DMS 273 (cell line): ENCODE measurements around the gene VSIG10L2.
"Not testable (repeated sequence)": the region's sequence is repeated elsewhere in the genome, so short reads cannot be mapped to it uniquely, and the experiment has no call there.

Experiments used
- DNase-seq: peaks from one replicate; lab custom pipeline; 2025; ENCODE audit not compliant: unreplicated experiment; lab: John Stamatoyannopoulos, UW

The VSIG10L2 gene

DNA sequence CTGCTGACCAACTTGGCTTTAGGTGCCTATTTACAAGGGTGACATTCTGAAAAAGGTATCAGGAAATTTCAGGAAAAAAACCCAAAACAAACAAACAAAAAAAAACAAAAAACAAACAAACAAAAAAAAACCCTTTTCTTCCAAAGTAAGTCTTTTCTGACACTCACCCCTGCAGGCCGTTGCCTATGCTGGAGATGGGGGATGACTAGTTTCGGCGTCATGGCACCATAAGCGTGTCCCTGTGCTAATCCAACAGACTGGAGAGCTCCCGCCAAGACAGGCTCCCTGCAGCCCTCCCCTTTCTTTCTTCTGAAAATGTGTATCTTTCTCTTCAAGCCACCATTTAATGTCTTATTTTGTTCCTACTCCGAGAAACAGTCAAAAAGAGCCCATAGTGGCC is 13.7 kb downstream of the VSIG10L2 start:
- DNase-seq = no peak

DNA sequence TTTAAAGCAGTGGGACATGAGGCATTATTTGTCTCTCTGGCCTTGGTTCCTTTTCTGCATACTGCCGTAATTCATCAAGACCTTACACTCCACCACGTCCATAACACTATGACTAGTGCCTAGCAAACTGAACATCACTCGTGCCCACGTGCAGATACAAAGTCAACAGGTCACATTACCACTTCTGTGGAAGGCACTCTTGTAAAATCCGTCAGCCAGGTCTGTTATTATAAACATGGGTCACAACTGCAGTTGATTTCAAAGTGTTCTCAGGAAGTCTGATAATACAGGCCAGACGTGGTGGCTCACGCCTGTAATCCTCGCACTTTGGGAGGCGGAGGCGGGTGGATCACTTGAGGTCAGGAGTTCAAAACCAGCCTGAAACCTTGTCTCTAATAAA is 14.1 kb downstream of the VSIG10L2 start:
- no peak for DNase-seq

GRCh38 chr11:125960771-125961170 is 14.9 kb downstream of the VSIG10L2 start:
- DNase-seq = no peak

GRCh38 chr11:125967515-125967914 is 21.7 kb downstream of the VSIG10L2 start:
- DNase-seq = no peak

DNA sequence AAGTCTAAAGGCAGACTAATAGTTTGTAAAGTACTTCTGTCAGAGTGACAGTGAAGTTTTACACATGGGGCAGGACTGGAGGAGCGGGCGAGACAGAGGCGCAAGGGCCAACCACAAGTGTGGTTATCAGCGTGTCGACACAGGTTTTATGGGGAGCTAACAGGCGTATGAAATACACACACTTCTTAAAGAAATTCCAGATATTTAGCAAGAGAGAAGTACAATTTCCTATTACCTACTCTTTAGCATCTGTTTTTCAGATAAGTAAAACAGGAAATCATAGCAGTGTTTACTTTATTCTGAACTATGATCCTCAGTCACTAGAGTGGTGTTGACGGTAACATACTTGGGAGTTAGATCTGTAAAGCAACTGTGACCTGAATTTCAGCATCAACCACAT is 22.5 kb downstream of the VSIG10L2 start:
- no peak for DNase-seq

GRCh38 chr11:125971618-125972017 is 25.8 kb downstream of the VSIG10L2 start:
- DNase-seq = no peak

GRCh38 chr11:125974284-125974683 is 28.4 kb downstream of the VSIG10L2 start:
- no peak for DNase-seq

DNA sequence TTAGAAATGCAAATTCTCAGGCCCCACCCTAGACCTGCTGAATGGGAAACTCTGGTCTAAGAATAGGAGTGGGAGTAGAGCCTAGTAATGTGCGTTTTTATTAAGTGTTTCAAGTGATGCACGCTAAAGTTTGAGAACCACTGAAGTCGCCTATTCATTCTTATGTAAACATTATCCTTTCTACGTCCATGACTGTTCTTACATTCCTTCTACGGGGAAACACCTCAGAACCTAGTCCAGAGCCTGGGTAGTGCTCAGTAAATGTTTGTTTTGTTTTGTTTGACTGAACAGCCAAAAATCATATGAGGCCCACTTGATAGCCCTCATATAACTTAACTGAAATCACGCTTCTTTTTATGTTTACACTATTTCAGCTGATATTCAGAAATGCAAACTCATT is 29.8 kb downstream of the VSIG10L2 start:
- no peak for DNase-seq

DNA sequence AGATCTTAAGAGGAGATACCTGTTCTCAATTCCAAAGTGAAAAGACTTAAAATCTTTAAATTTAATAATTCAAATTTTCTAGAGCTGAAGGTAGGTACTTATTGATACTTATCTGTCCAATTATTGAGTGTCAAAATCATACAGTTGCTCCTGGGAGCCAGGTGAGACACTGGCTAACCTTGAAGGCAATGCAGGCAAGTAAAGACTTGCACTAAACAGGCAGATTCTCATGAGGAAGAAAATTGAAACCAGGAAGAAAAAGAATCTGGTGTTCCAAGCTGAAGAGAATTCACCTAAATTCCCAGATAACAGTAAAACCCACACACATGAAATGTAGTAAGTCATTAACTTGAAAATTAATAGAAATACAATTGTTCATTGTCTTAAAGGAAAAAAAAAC is 30.3 kb downstream of the VSIG10L2 start:
- no peak for DNase-seq

- DNase-seq = no peak
Measured at GRCh38 chr11:125977333-125977732, 31.5 kb downstream of the VSIG10L2 start.

DNA sequence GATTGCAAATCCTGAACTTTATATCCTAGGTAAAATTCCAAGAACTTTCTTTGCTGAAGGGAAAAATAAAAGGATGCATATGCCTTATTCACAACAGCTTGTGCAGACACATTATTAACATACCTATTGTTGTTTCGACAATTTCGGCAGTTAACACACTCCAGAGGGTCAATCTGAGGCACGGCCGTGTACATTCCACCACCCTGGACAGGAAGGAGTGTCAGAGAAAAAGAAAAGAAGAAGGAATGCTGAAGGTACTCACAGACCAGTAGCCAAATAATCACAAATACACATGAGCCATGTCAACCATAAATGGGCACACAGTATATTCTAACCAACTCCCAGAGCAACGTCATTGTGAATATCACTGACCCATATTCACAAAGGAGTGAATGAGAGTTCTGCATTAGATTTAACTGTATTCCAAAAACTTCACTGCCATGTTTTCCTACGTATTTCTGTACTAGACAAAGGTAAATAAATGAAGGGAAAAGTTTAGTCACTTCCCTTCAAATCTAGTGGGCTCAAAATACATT is 32.4 kb downstream of the VSIG10L2 start:
- DNase-seq = no peak

DNA sequence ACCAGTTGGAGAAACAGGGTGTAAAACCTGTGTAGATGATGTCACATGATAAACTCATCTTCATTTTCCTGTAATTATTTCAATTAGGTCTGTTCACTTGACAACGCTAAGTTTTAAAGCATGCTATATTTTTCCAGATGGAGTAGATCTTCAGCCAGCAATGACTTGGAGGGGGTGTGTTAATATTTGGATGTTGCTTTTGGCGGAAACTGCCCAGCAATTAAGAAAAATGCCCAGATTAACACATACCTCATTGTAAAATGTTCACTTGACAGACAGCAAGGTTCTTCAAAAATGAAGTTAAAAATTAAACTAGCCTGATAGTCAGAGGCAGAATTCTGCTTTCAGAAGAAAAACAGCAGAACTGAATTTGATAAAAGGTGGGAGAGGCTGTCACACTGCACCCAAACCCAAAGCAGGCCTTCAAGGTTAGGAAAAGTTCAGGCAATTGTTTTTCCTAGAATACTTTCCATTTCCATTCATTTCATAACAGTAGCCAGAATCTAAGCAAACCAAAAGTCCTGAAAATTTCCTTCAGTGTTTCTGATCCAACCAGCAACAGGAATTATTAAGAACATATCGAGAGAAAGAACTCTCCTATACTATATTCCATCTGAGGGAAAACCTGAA is 33.0 kb downstream of the VSIG10L2 start:
- DNase-seq = no peak

DNA sequence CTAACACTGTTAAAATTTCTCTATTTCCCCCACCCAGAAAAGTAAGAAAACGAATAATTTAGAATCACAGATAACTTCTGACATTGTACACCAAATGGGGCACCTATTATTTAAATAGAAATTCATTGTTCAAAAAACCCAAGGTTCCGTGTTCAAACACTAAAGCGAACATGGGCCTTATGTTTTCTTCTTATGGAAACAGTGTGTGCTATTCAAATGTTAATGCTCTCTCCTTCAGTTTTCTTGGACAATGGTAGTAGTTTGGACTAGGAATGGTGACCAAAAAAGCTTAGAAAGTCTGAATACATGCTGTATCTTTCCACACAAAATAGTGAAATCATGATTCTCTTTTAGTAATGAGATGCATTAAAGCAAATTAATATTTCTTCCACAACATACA is 33.7 kb downstream of the VSIG10L2 start:
- no peak for DNase-seq

DNA sequence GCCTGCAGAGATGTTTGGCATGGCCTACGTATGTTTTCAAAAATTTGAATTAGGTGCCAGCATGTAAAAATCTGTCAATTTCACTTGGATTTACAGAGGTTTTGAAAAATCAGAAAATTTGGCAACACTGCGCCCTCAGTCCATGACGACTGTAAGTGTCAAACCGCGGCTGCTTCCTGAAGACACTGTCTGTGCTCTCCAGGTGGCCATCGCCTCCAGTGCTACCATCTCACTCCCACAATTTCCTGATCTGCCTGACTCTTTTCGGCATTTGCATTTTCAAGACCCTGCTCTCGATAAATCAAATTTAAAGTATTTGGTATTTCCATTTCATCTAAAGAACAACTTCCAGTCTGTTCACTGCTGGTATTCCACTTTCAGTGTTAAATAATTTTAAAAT is 34.6 kb downstream of the VSIG10L2 start:
- no peak for DNase-seq

DNA sequence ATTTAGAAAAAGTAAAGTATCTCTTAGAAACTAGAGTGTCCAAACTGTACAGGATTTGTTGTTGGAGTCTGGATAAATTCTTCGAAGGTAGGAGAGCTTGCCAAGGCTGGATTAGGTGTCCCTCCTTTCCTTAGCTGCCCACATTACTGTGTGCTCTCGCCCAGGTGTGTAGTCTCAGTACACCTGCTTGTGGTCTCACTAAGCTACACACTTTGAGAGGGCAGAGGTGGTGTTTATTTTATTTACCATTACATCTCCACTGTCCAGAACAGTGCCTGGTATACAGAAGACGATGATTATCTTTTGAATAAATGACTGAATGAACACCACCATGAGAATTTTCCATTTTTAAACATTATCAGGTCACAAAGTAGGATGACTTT is 36.5 kb downstream of the VSIG10L2 start:
- DNase-seq = no peak

DNA sequence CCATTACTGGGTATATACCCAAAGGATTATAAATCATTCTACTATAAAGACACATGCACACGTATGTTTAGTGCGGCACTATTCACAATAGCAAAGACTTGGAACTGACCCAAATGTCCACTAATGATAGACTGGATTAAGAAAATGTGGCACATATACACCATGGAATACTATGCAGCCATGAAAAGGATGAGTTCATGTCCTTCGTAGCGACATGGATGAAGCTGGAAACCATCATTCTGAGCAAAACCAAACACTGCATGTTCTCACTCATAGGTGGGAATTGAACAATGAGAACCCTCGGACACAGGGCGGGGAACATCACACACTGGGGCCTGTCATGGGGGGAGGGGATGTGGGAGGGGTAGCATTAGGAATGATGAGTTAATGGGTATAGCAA is 40.1 kb downstream of the VSIG10L2 start:
- not testable (repeated sequence) for DNase-seq

DNA sequence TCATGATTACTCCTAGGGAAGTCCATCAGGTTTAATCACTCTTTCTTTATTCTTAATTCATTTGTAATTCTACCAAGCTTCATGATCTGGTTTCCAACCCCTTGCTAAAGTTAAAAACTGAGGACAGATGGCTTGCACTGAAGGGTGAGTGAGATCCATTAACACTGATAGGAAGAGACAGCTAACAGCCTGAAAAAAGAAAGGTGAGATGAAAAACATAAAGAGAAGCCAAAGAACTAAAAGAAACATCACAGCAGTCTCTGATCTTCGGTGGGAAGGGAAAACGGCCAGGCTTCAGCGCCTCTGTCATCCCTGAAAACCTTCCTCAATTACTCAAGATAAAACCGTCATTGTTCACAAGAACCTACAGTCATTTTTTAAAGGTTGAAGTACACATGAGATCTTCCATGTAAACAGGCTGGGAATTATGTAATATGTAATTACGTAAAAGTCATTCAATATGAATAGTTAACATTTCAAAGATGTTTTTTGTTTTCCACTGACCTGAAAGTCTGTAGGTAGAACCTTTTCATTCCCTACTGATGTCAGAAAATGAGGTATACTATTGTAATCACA is 41.3 kb downstream of the VSIG10L2 start:
- DNase-seq = no peak

GRCh38 chr11:125990244-125990643 is 44.4 kb downstream of the VSIG10L2 start:
- peak; percentile 1 for DNase-seq

DNA sequence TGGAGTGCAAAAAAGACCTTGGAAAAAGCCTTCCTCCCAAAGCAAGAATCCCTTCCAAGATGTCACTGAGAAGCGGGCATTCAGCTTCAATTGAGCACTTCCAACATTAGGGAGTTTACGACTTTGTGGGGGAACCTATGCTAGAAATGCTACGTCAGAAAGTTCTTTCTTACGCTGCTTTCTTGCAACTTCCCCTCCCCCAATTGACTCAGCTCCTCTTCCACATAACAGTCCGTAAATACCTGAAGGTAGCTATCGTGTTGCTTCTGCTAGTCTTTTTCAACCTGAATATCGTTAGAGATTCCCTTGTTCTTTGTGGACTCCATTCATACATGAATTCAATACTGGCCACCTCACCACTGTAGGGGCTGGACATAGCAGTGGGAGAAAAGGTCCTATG is 47.0 kb downstream of the VSIG10L2 start:
- no peak for DNase-seq

- no peak for DNase-seq
Measured at GRCh38 chr11:125994509-125994908, 48.7 kb downstream of the VSIG10L2 start.

- DNase-seq = peak; percentile 2
Measured at GRCh38 chr11:125995313-125995712, 49.5 kb downstream of the VSIG10L2 start.

GRCh38 chr11:125998267-125998666 is 52.4 kb downstream of the VSIG10L2 start:
- DNase-seq = no peak
